Prostate gland (tissue), 2 donors: ENCODE data around the gene PRDM7. TPM values are rescaled to one million over a fixed set of nuclear protein-coding genes. Genes with fewer than 3 reads are reported as not detected.
"Not testable (repeated sequence)": the region's sequence is repeated elsewhere in the genome, so short reads cannot be mapped to it uniquely, and the experiment has no call there.

Experiments
- DNase-seq: peaks from one replicate; pipeline ENCODE4 v3.0.0-alpha.2; 2019; ENCODE audit warnings: low spot score
- H3K27ac ChIP-seq, 2 donors: fragments of 200-600 bp; sonication (generic); 2 replicates each; pipeline ENCODE4 v1.5.1; 2017 to 2019
- H3K27me3 ChIP-seq: fragments of 200-600 bp; sonication (generic); replicated peaks from 2 replicates; pipeline ENCODE4 v1.5.1; 2019; ENCODE audit not compliant: insufficient read depth
- H3K36me3 ChIP-seq, 2 donors: fragments of 200-600 bp; sonication (generic); 1 replicate in 1 of 2; 2 replicates in 1 of 2; pipeline versions ENCODE4 v1.5.1 to v1.8.1; 2017 to 2019
- H3K4me1 ChIP-seq: fragments of 200-600 bp; sonication (generic); replicated peaks from 2 replicates; pipeline ENCODE4 v1.5.1; 2019
- H3K4me3 ChIP-seq, 2 donors: fragments of 200-600 bp; sonication (generic); 2 replicates each; pipeline ENCODE4 v1.5.1; 2017 to 2019
- H3K9me3 ChIP-seq: fragments of 200-600 bp; sonication (generic); 2 replicates; pipeline ENCODE4 v1.5.1; 2017
- CTCF ChIP-seq, 4 experiments: fragments of 200-600 bp in 2 of 4; fragments of 450-650 bp in 2 of 4; sonication (generic) in 2 of 4; IDR thresholded peaks; 1 replicate in 3 of 4; 2 replicates in 1 of 4; pipeline ENCODE4 v1.5.1; 2016 to 2019; ENCODE audit warnings: antibody characterized with exemption in 4 of 4, mild to moderate bottlenecking in 2 of 4, moderate library complexity in 2 of 4
- POLR2A ChIP-seq: fragments of 450-650 bp; IDR thresholded peaks from one replicate; pipeline ENCODE4 v1.6.1; 2016; ENCODE audit warnings: antibody characterized with exemption, mild to moderate bottlenecking
- POLR2AphosphoS5 ChIP-seq: sonication (generic); formaldehyde crosslinking; IDR thresholded peaks from one replicate; pipeline ENCODE4 v1.6.1; 2017; ENCODE audit warnings: antibody characterized with exemption
- WGBS: methylation state at CpG from one replicate; pipeline ENCODE4 v1.1.5; 2018; 5-methylcytosine and 5-hydroxymethylcytosine counted together
- intact Hi-C: fragments of 100-400 bp; cut with DNase I; formaldehyde crosslinking; loops from one replicate; pipeline ENCODE4 v1.14.2; 2022
- total RNA-seq, 2 donors: library from RNA; depleted of rRNA; stranded (reverse); fragments of >200 nt; gene quantifications; one replicate each; pipeline ENCODE4 v1.1.0, GENCODE V29; 2016

PRDM7 gene
- total RNA-seq, result under 1 TPM; 0.09 to 0.28 TPM

- TF ChIP-seq POLR2A (peak; percentile 45), POLR2AphosphoS5 (peak; percentile 86), CTCF (IDR thresholded peaks at IDR 0.05) (no peak)
- H3K9me3 ChIP-seq, result no peaks in the 10 kb centered on the region
- no peaks in the 10 kb centered on the region for H3K27me3 ChIP-seq
- H3K4me3 ChIP-seq, result peak within 1 kb of the TSS; percentile 19 to 34
- DNase-seq, result peak; percentile 97
- intact Hi-C loops, result no loop called here
- WGBS, result 3% methylated on average over 25 of the region's 32 CpGs
- peak within 1 kb of the TSS; percentile 62 to 69 for H3K27ac ChIP-seq
- no peaks in the 10 kb centered on the region for H3K4me1 ChIP-seq
- no peaks in the 10 kb centered on the region for H3K36me3 ChIP-seq
These were observed at the start of gene PRDM7 for GRCh38 chr16:90077240-90077756. PRDM7 (minus strand) TSS chr16:90077331; CDS start chr16:90075910, 1,421 bp downstream.

- H3K4me3 ChIP-seq, H3K4me1 ChIP-seq, H3K27ac ChIP-seq, H3K27me3 ChIP-seq, H3K9me3 ChIP-seq, DNase-seq, intact Hi-C loops, H3K36me3 ChIP-seq: not testable (repeated sequence)
- WGBS, result 91% methylated on average over 2 of the region's 4 CpGs
These were observed 44.7 kb upstream of the PRDM7 start for GRCh38 chr16:90121846-90122245.

GRCh38 chr16:90107617-90108016, 30.5 kb upstream of the PRDM7 start:
- H3K4me3 ChIP-seq, intact Hi-C loops, H3K4me1 ChIP-seq, H3K9me3 ChIP-seq, H3K27ac ChIP-seq, H3K36me3 ChIP-seq, H3K27me3 ChIP-seq, DNase-seq: not testable (repeated sequence)
- WGBS, result 50% methylated on average over 2 of the region's 6 CpGs

GRCh38 chr16:90107060-90107459, 29.9 kb upstream of the PRDM7 start:
- H3K9me3 ChIP-seq, H3K36me3 ChIP-seq, H3K4me3 ChIP-seq, intact Hi-C loops, H3K27me3 ChIP-seq, H3K27ac ChIP-seq, H3K4me1 ChIP-seq, DNase-seq: not testable (repeated sequence)
- 74% methylated on average over 10 of the region's 13 CpGs for WGBS

- intact Hi-C loops, H3K4me1 ChIP-seq, H3K27me3 ChIP-seq, H3K36me3 ChIP-seq, H3K9me3 ChIP-seq: not testable (repeated sequence)
- DNase-seq, result peak; percentile 59
- Histone ChIP-seq H3K4me3 (peak overlapping the region in 1 of 2 donors; percentile 22), H3K27ac (peak overlapping the region in 1 of 2 donors; percentile 54)
- WGBS, result 30% methylated on average over 25 of the region's 32 CpGs
These were observed 29.1 kb upstream of the PRDM7 start for GRCh38 chr16:90106271-90106670.

GRCh38 chr16:90104725-90105124, 27.6 kb upstream of the PRDM7 start:
- DNase-seq, H3K9me3 ChIP-seq, H3K4me3 ChIP-seq, H3K27me3 ChIP-seq, H3K4me1 ChIP-seq, H3K36me3 ChIP-seq, H3K27ac ChIP-seq, intact Hi-C loops: not testable (repeated sequence)
- 63% methylated on average over 13 of the region's 13 CpGs for WGBS

- H3K4me1 ChIP-seq, H3K4me3 ChIP-seq, intact Hi-C loops, H3K27ac ChIP-seq, DNase-seq, H3K27me3 ChIP-seq, H3K9me3 ChIP-seq, H3K36me3 ChIP-seq: not testable (repeated sequence)
- 58% methylated on average over 11 of the region's 12 CpGs for WGBS
These were observed 25.2 kb upstream of the PRDM7 start for GRCh38 chr16:90102086-90102884.

- H3K27me3 ChIP-seq, intact Hi-C loops, H3K4me1 ChIP-seq, H3K36me3 ChIP-seq, H3K27ac ChIP-seq, DNase-seq, H3K9me3 ChIP-seq, H3K4me3 ChIP-seq: not testable (repeated sequence)
- 88% methylated on average over 11 of the region's 11 CpGs for whole genome bisulfite sequencing
These were observed 24.2 kb upstream of the PRDM7 start for GRCh38 chr16:90101332-90101731.

- DNase-seq, H3K36me3 ChIP-seq, H3K27me3 ChIP-seq, intact Hi-C loops, H3K4me1 ChIP-seq, H3K4me3 ChIP-seq, H3K27ac ChIP-seq, H3K9me3 ChIP-seq: not testable (repeated sequence)
- WGBS, result no CpG with 5 or more reads among the region's 4 CpGs
These were observed 23.7 kb upstream of the PRDM7 start for GRCh38 chr16:90100790-90101189.

GRCh38 chr16:90100229-90100628, 23.1 kb upstream of the PRDM7 start:
- H3K9me3 ChIP-seq, H3K4me3 ChIP-seq, H3K36me3 ChIP-seq, H3K27me3 ChIP-seq, intact Hi-C loops, H3K27ac ChIP-seq, DNase-seq, H3K4me1 ChIP-seq: not testable (repeated sequence)
- WGBS, result 82% methylated on average over 4 of the region's 5 CpGs

- 37% methylated on average over 3 of the region's 5 CpGs for WGBS
- H3K4me3 ChIP-seq, H3K27me3 ChIP-seq, H3K9me3 ChIP-seq, H3K36me3 ChIP-seq, DNase-seq, H3K4me1 ChIP-seq, intact Hi-C loops, H3K27ac ChIP-seq: not testable (repeated sequence)
These were observed 21.8 kb upstream of the PRDM7 start for GRCh38 chr16:90098936-90099335.
